ENCODE measurements around the gene TCF7L2. TPM values are rescaled to one million over a fixed set of nuclear protein-coding genes. Genes with fewer than 3 reads are reported as not detected.

TCF7L2 gene
- total RNA-seq, 1 experiment from 2014 or later, result 45.2 TPM

DNA sequence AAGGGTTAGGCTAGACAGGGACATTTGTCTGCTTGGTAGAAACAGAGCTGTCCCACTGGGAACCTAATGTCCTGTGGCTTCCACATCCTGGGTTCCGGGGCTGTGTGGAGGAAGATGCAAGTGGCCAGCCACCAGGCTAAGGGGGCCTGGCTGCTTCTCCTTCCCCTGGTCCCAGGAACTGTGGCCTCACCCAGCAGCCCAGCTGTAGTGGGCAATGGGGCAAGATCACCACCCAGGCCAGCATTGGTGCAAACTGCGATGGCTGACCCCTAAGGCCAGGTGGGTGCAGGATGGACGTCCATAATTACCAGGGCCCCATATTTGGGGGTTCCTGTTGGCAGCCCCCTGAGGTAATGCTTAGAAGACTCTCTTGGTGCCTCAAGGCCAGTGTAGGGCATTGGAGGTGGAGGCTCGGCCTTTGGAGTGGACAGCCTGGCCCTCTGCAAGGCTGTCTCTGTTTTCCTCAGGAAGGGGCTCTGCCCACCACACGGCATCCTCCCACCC is 226.7 kb downstream of the TCF7L2 start:
- Histone ChIP-seq H3K4me1 (ENCODE audit: control insufficient read depth, insufficient read depth, low read length) (no peaks in the 10 kb centered on the region), H3K4me3 (ENCODE audit: low read depth in 2 of 2, low read length in 2 of 2) (no peak overlapping the region), H3K27me3 (ENCODE audit: control insufficient read depth, insufficient read depth, low read length) (no peaks in the 10 kb centered on the region), H3K9me3 (ENCODE audit: control insufficient read depth, insufficient read depth, low read depth, low read length) (no peaks in the 10 kb centered on the region), H3K36me3 (ENCODE audit: control insufficient read depth, insufficient read depth, low read length) (no peaks in the 10 kb centered on the region), H3K27ac (ENCODE audit: low read length) (no peak overlapping the region)
- TF ChIP-seq SIN3A (IDR thresholded peaks at IDR 0.05; ENCODE audit: borderline replicate concordance, insufficient read depth, low read depth, low read length) (no peak), TCF7L2 (IDR thresholded peaks at IDR 0.05; ENCODE audit: low read depth, low read length) (no peak), CTCF (IDR thresholded peaks at IDR 0.05) (no peak), POLR2AphosphoS5 (IDR thresholded peaks at IDR 0.05; ENCODE audit: low read depth, low read length) (no peak)
- TF ChIP-seq, protein P1, sequence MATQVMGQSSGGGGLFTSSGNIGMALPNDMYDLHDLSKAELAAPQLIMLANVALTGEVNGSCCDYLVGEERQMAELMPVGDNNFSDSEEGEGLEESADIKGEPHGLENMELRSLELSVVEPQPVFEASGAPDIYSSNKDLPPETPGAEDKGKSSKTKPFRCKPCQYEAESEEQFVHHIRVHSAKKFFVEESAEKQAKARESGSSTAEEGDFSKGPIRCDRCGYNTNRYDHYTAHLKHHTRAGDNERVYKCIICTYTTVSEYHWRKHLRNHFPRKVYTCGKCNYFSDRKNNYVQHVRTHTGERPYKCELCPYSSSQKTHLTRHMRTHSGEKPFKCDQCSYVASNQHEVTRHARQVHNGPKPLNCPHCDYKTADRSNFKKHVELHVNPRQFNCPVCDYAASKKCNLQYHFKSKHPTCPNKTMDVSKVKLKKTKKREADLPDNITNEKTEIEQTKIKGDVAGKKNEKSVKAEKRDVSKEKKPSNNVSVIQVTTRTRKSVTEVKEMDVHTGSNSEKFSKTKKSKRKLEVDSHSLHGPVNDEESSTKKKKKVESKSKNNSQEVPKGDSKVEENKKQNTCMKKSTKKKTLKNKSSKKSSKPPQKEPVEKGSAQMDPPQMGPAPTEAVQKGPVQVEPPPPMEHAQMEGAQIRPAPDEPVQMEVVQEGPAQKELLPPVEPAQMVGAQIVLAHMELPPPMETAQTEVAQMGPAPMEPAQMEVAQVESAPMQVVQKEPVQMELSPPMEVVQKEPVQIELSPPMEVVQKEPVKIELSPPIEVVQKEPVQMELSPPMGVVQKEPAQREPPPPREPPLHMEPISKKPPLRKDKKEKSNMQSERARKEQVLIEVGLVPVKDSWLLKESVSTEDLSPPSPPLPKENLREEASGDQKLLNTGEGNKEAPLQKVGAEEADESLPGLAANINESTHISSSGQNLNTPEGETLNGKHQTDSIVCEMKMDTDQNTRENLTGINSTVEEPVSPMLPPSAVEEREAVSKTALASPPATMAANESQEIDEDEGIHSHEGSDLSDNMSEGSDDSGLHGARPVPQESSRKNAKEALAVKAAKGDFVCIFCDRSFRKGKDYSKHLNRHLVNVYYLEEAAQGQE (IDR thresholded peaks at IDR 0.05; ENCODE audit: insufficient read depth in 1 of 2, low read depth in 2 of 2, low read length in 1 of 2), result no peak
- BruUV-seq (replicated peaks), result no TSS peak
- intact Hi-C loops (cut with micrococcal nuclease; ENCODE audit: unreplicated experiment) (no loop called here), in situ Hi-C loops (cut with HindIII; ENCODE audit: low pct_unique_long_range_greater_than_20kb, low sequenced_read_pairs) (no loop called here)
- CTCF ChIA-PET, result no interaction called here
- POLR2A ChIA-PET, result no interaction called here
- ATAC-seq, result 0 out of 2 replicates have a peak, but pooled peaks have one; percentile 40
- DNase-seq (ENCODE audit: low read depth, low spot score), result no peak

DNA sequence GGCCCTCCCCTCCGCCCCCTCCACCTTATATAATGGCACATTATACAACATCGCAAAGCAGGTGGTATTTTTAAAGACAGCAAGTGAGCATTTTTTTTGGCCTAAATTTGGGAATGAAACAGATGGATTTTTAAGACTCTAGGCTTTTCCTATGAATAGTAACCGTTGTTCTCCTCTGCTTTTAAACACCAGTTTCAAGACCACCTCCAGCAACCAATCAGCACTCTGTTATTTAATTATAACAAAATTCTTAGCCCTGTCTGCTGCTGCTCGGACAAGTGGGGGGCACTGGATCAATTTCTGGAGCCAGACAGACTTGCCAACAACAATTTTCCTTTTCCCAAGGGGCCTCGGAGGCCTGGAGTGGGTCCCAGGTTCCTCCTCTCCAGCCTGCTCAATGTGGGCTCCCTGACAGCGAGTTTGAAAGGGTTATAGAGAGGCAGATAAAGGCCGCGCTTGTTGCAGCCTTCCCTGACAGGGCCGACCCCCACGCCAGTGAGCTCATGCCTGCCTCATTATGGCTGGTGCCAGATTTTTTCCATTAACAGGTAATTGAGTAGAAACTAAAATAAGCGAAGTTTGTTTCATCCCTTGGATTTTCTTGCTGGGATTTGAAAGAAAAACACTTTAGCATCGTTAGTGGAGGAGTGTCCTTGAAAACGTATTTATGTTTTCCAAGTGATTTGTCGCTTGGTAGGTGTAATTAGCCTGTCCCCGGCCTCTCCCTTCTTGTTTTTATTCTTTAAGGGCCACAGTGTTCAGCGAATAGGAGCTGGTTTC is 227.3 kb downstream of the TCF7L2 start:
- CTCF ChIA-PET, result no interaction called here
- intact Hi-C loops (cut with micrococcal nuclease; ENCODE audit: unreplicated experiment), result no loop called here
- H3K36me3 ChIP-seq (ENCODE audit: control insufficient read depth, insufficient read depth, low read length), result no peaks in the 10 kb centered on the region
- in situ Hi-C loops (cut with HindIII; ENCODE audit: low pct_unique_long_range_greater_than_20kb, low sequenced_read_pairs), result no loop called here
- TF ChIP-seq SIN3A (IDR thresholded peaks at IDR 0.05; ENCODE audit: borderline replicate concordance, insufficient read depth, low read depth, low read length) (no peak), POLR2AphosphoS5 (IDR thresholded peaks at IDR 0.05; ENCODE audit: low read depth, low read length) (no peak), CTCF (IDR thresholded peaks at IDR 0.05) (no peak), TCF7L2 (IDR thresholded peaks at IDR 0.05; ENCODE audit: low read depth, low read length) (no peak)
- TF ChIP-seq, protein P1 (IDR thresholded peaks at IDR 0.05; ENCODE audit: insufficient read depth in 1 of 2, low read depth in 2 of 2, low read length in 1 of 2), result no peak
- DNase-seq (ENCODE audit: low read depth, low spot score) (no peak), ATAC-seq (no peak)
- no peaks in the 10 kb centered on the region for H3K9me3 ChIP-seq (ENCODE audit: control insufficient read depth, insufficient read depth, low read depth, low read length)
- POLR2A ChIA-PET, result no interaction called here
- no TSS peak for BruUV-seq (replicated peaks)
- H3K27ac ChIP-seq (ENCODE audit: low read length), result no peak overlapping the region
- H3K4me3 ChIP-seq (ENCODE audit: low read depth in 2 of 2, low read length in 2 of 2), result no peak overlapping the region
- no peaks in the 10 kb centered on the region for H3K27me3 ChIP-seq (ENCODE audit: control insufficient read depth, insufficient read depth, low read length)
- H3K4me1 ChIP-seq (ENCODE audit: control insufficient read depth, insufficient read depth, low read length), result no peaks in the 10 kb centered on the region
